Measurements from ENCODE around the gene GOLGA6D.
"Not testable (repeated sequence)": the region's sequence is repeated elsewhere in the genome, so short reads cannot be mapped to it uniquely, and the experiment has no call there.

Gene GOLGA6D

GRCh38 chr15:75238150-75238549 is 44.5 kb upstream of the GOLGA6D start:
- no peak for TF ChIP-seq CTCF (IDR thresholded peaks at IDR 0.05; ENCODE audit: extremely low read depth, missing control alignments)
- peak; percentile 2 for DNase-seq (ENCODE audit: low spot score)

- DNase-seq (ENCODE audit: low spot score): not testable (repeated sequence)
Measured at GRCh38 chr15:75245741-75246140, 36.9 kb upstream of the GOLGA6D start.

GRCh38 chr15:75248991-75249390 is 33.6 kb upstream of the GOLGA6D start:
- not testable (repeated sequence) for DNase-seq (ENCODE audit: low spot score)

GRCh38 chr15:75249726-75250125 is 32.9 kb upstream of the GOLGA6D start:
- DNase-seq (ENCODE audit: low spot score): no peak
- TF ChIP-seq CTCF (IDR thresholded peaks at IDR 0.05; ENCODE audit: extremely low read depth, missing control alignments): no peak

GRCh38 chr15:75251343-75251742 is 31.3 kb upstream of the GOLGA6D start:
- not testable (repeated sequence) for DNase-seq (ENCODE audit: low spot score)

GRCh38 chr15:75252285-75252684 is 30.4 kb upstream of the GOLGA6D start:
- DNase-seq (ENCODE audit: low spot score): not testable (repeated sequence)

GRCh38 chr15:75258034-75258433 is 24.6 kb upstream of the GOLGA6D start, which contains the start of gene GOLGA6C:
GOLGA6C (plus strand) TSS chr15:75258334; CDS start chr15:75258599, 265 bp downstream.
- DNase-seq (ENCODE audit: low spot score): not testable (repeated sequence)

- DNase-seq (ENCODE audit: low spot score): not testable (repeated sequence)
Measured at GRCh38 chr15:75258620-75259343, 23.9 kb upstream of the GOLGA6D start.

- DNase-seq (ENCODE audit: low spot score): not testable (repeated sequence)
Measured at GRCh38 chr15:75259873-75260272, 22.8 kb upstream of the GOLGA6D start.

- DNase-seq (ENCODE audit: low spot score): not testable (repeated sequence)
Measured at GRCh38 chr15:75273751-75274359, 8.8 kb upstream of the GOLGA6D start.

GRCh38 chr15:75274509-75275107 is 8.0 kb upstream of the GOLGA6D start:
- not testable (repeated sequence) for DNase-seq (ENCODE audit: low spot score)

- not testable (repeated sequence) for DNase-seq (ENCODE audit: low spot score)
Measured at GRCh38 chr15:75275617-75276016, 7.0 kb upstream of the GOLGA6D start.

- DNase-seq (ENCODE audit: low spot score): not testable (repeated sequence)
Measured at GRCh38 chr15:75278497-75278896, 4.1 kb upstream of the GOLGA6D start.

- not testable (repeated sequence) for DNase-seq (ENCODE audit: low spot score)
Measured at GRCh38 chr15:75284152-75284551, 1.5 kb downstream of the GOLGA6D start.

- DNase-seq (ENCODE audit: low spot score): not testable (repeated sequence)
Measured at GRCh38 chr15:75293660-75294059, 11.0 kb downstream of the GOLGA6D start.

GRCh38 chr15:75298541-75299310 is 16.1 kb downstream of the GOLGA6D start:
- not testable (repeated sequence) for DNase-seq (ENCODE audit: low spot score)
